Keratinocyte (primary cell): ENCODE data around the gene PTPRN2. TPM values are rescaled to one million over a fixed set of nuclear protein-coding genes. Genes with fewer than 3 reads are reported as not detected.

ENCODE experiments used
- DNase-seq: peaks from one replicate; pipeline ENCODE4 v3.0.0-alpha.2; 2011; ENCODE audit warnings: low read depth, missing footprints, low spot score
- FAIRE-seq: peaks from 2 replicates; lab custom pipeline; 2011; peaks lifted over from hg19 to GRCh38; lab: Jason Lieb, UNC
- H2AFZ ChIP-seq: 2 replicates; pipeline ENCODE4 v1.6.0; 2012; ENCODE audit warnings: low read length, control low read depth, inconsistent platforms; ENCODE audit not compliant: control insufficient read depth
- H3K27ac ChIP-seq: 2 replicates; pipeline ENCODE4 v1.5.1; 2011; ENCODE audit warnings: low read length; ENCODE audit not compliant: control insufficient read depth, insufficient read depth
- H3K27me3 ChIP-seq: 3 replicates; pipeline ENCODE4 v1.6.0; 2011; ENCODE audit warnings: low read length; ENCODE audit not compliant: control insufficient read depth, insufficient read depth; ENCODE audit errors: extremely low read depth
- H3K36me3 ChIP-seq, 2 experiments: 2 replicates in 1 of 2; 3 replicates in 1 of 2; pipeline ENCODE4 v1.5.1; 2011; ENCODE audit warnings: low read length in 2 of 2, mild to moderate bottlenecking in 1 of 2; ENCODE audit not compliant: control insufficient read depth in 2 of 2, insufficient read depth in 2 of 2; ENCODE audit errors: extremely low read depth in 1 of 2
- H3K4me1 ChIP-seq: 3 replicates; pipeline ENCODE4 v1.5.1; 2011; ENCODE audit warnings: low read length; ENCODE audit not compliant: control insufficient read depth, insufficient read depth; ENCODE audit errors: extremely low read depth
- H3K4me2 ChIP-seq: 3 replicates; pipeline ENCODE4 v1.6.0; 2011; ENCODE audit warnings: low read depth, low read length; ENCODE audit not compliant: control insufficient read depth, insufficient read depth; ENCODE audit errors: extremely low read depth
- H3K4me3 ChIP-seq, 3 experiments: fragments of 200-600 bp in 1 of 3; sonication (generic) in 1 of 3; 2 replicates in 2 of 3; 3 replicates in 1 of 3; pipeline ENCODE4 v1.5.1; 2011 to 2016; ENCODE audit warnings: low read length in 3 of 3, mild to moderate bottlenecking in 3 of 3, control low read depth in 2 of 3, inconsistent platforms in 1 of 3, low read depth in 1 of 3, mixed read lengths in 1 of 3, mixed run types in 1 of 3, moderate library complexity in 1 of 3; ENCODE audit not compliant: control insufficient read depth in 2 of 3, insufficient read depth in 2 of 3; ENCODE audit errors: extremely low read depth in 1 of 3
- H3K79me2 ChIP-seq: 2 replicates; pipeline ENCODE4 v1.6.0; 2012; ENCODE audit warnings: low read length; ENCODE audit not compliant: control insufficient read depth, insufficient read depth
- H3K9ac ChIP-seq: 3 replicates; pipeline ENCODE4 v1.6.0; 2011; ENCODE audit warnings: low read length; ENCODE audit not compliant: control insufficient read depth, insufficient read depth; ENCODE audit errors: extremely low read depth
- H3K9me1 ChIP-seq: 3 replicates; pipeline ENCODE4 v1.6.0; 2011; ENCODE audit warnings: low read length; ENCODE audit not compliant: control insufficient read depth, insufficient read depth; ENCODE audit errors: extremely low read depth
- H3K9me3 ChIP-seq: 2 replicates; pipeline ENCODE4 v1.5.1; 2012; ENCODE audit warnings: low read depth, low read length; ENCODE audit not compliant: control insufficient read depth
- H4K20me1 ChIP-seq: 3 replicates; pipeline ENCODE4 v1.6.0; 2011; ENCODE audit warnings: low read length; ENCODE audit not compliant: control insufficient read depth, insufficient read depth; ENCODE audit errors: extremely low read depth
- CTCF ChIP-seq, 3 experiments: IDR thresholded peaks in 1 of 3; conservative IDR thresholded peaks in 1 of 3; optimal IDR thresholded peaks in 1 of 3; 2 replicates in 2 of 3; 3 replicates in 1 of 3; pipeline versions ENCODE3 to v1.5.1; 2011; ENCODE audit warnings: low read length in 3 of 3, mild to moderate bottlenecking in 3 of 3, moderate library complexity in 2 of 3, control low read depth in 1 of 3, inconsistent platforms in 1 of 3; ENCODE audit not compliant: insufficient read depth in 2 of 3; ENCODE audit errors: extremely low read depth in 1 of 3
- EZH2 ChIP-seq: IDR thresholded peaks from one replicate; pipeline ENCODE4 v1.6.1; 2012; ENCODE audit warnings: inconsistent platforms, mild to moderate bottlenecking, low read length, moderate library complexity
- dilution Hi-C: fragments of 300-500 bp; cut with MboI; formaldehyde crosslinking; loops from one replicate; pipeline ENCODE4 v1.7.0; 2020; ENCODE audit warnings: low sequenced_read_pairs; ENCODE audit not compliant: extremely low pct_ligation_motif_present
- polyA plus RNA-seq, 5 experiments: library from polyadenylated mRNA; depleted of rRNA in 3 of 5; stranded (reverse) in 3 of 5; stranded (forward) in 1 of 5; unstranded in 1 of 5; fragments of >200 nt; gene quantifications; 1 replicate in 1 of 5; 2 replicates in 3 of 5; 3 replicates in 1 of 5; pipeline versions ENCODE4 v1.2.1 to v1.2.3, GENCODE V29; 2011 to 2012; ENCODE audit warnings: missing spikeins in 2 of 5, low read depth in 1 of 5, low replicate concordance in 1 of 5

The PTPRN2 gene
- polyA plus RNA-seq, 1 donor (not counting 4 experiments of a cell fraction or from before 2014, with no cell fraction given): not detected

GRCh38 chr7:157691586-157692459 lies 895.8 kb downstream of the PTPRN2 start:
- Histone ChIP-seq H3K27ac (no peak overlapping the region), H3K9me1 (no peaks in the 10 kb centered on the region), H3K4me3 (no peak overlapping the region), H3K27me3 (peaks cover 62% of the 10 kb centered on the region), H3K79me2 (no peaks in the 10 kb centered on the region), H3K36me3 (no peaks in the 10 kb centered on the region), H3K9ac (no peak overlapping the region), H2AFZ (no peak overlapping the region), H3K4me2 (no peak overlapping the region), H4K20me1 (no peaks in the 10 kb centered on the region), H3K4me1 (no peaks in the 10 kb centered on the region), H3K9me3 (no peaks in the 10 kb centered on the region)
- TF ChIP-seq EZH2 (peak; percentile 73), CTCF (optimal IDR thresholded peaks at IDR 0.05 in 1 of 3, IDR thresholded peaks at IDR 0.05 in 1 of 3, conservative IDR thresholded peaks at IDR 0.05 in 1 of 3; ENCODE audit: extremely low read depth in 1 of 3, insufficient read depth in 2 of 3, low read length in 3 of 3) (no peak)
- FAIRE-seq: no peak
- dilution Hi-C loops: no loop called here
- DNase-seq: no peak

GRCh38 chr7:157690833-157691585 lies 896.6 kb downstream of the PTPRN2 start:
- Histone ChIP-seq H3K4me2 (no peak overlapping the region), H3K9me3 (no peaks in the 10 kb centered on the region), H3K4me3 (no peak overlapping the region), H4K20me1 (no peaks in the 10 kb centered on the region), H3K9me1 (no peaks in the 10 kb centered on the region), H3K36me3 (no peaks in the 10 kb centered on the region), H3K79me2 (no peaks in the 10 kb centered on the region), H2AFZ (no peak overlapping the region), H3K27ac (no peak overlapping the region), H3K9ac (no peak overlapping the region), H3K4me1 (no peaks in the 10 kb centered on the region), H3K27me3 (peaks cover 70% of the 10 kb centered on the region)
- dilution Hi-C loops: no loop called here
- DNase-seq (no peak), FAIRE-seq (no peak)
- TF ChIP-seq EZH2 (no peak), CTCF (optimal IDR thresholded peaks at IDR 0.05 in 1 of 3, IDR thresholded peaks at IDR 0.05 in 1 of 3, conservative IDR thresholded peaks at IDR 0.05 in 1 of 3; ENCODE audit: extremely low read depth in 1 of 3, insufficient read depth in 2 of 3, low read length in 3 of 3) (no peak)
